HG03060 (cell line): ENCODE results near the gene EXOC3.
A peak's percentile ranks its signal among the peaks of the same experiment; 100 is the strongest.
"Not testable (repeated sequence)": the region's sequence is repeated elsewhere in the genome, so short reads cannot be mapped to it uniquely, and the experiment has no call there.

Source experiments
- ATAC-seq: cut with Tn5 transposase; IDR thresholded peaks from one replicate; pipeline ENCODE4 v1.9.1; 2021; ENCODE audit warnings: low read depth, moderate number of reproducible peaks; ENCODE audit not compliant: unreplicated experiment

The EXOC3 gene

GRCh38 chr5:442335-443238 lies at the start of gene EXOC3:
Gene EXOC3, plus strand, starts transcription at chr5:443176. Its CDS starts 3,030 bp downstream, at chr5:446206.
- ATAC-seq = no peak

DNA sequence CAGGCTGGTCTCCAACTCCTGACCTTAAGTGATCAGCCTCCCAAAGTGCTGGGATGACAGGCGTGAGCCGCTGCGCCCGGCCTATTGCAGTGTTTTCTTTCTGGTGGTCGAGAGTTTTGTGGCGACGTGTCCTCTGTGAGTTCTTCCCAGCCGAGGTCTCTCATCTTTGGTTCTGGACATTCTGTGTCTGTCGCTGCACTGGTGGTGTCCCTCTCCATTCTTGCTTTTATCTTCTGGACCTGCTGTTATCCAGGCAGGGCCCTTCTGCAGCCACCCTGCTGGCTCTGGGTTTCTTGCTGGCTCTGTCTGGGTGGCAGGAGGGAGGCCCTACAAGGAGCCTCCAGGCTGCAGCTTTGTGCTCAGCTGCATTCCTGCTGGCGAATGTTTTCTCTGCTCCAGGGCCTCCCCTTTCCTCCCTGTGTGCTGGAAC lies 49.1 kb upstream of the EXOC3 start:
- ATAC-seq = no peak

DNA sequence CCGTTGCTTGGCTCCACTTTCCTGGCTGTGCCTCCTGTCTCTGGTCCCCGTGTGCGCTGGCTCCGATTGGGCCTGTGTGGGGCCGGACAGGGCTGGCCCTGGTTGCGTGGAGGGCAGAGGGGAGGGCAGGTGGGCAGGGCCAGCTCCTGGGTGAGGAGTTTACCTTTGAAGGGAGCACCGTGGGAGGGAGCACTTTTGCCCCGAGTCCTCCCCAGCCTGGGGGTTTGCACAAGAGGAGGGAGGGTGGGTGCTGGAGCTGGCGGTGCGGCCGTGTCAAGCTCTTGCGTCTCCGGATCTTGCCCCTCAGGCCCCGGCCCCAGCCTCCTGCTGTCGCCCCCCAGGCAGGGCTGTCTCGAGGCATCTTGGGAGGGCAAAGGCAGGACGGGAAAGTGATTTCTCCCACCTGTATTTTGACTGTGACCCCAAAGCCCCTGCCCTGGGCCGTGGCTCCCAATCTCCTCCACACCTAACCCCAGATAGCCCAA lies 48.3 kb upstream of the EXOC3 start:
- ATAC-seq = no peak

DNA sequence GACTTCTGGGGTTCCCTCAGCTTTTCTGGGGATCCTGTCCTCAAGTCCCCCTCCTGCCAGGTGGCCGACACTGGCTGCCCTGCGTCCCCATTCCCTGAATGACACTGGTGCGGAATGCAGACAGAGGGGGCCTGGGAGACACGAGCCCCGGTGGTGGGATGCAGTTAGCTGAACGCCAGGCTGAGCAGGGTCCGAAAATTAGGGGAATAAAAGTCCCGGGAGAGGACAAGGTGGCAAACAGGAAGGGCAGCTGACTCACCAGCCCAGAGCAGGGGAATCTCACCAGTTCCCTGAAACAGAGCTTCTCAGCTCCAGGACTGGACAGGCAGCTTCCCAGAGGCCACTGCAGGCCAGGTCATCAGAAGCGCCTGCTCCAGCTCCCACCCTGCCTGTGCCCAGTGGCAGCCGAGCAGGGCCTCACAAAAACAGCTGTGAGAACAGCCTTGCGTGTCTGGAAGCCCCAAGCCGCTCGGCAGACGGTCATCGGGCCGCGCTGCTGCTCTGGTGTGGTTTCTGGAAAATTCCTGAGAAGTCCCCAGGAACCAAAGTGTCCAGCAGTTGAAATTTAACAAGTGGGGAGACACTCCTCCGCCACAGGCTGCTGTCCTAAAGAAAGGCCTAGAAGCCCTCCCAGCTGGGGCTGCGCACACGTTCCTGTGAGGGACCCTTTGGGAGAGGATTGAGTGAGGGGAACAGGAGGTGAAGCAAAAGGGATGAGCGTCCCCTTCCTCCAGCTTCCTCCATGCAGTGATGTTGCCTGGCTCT lies 47.6 kb upstream of the EXOC3 start:
- ATAC-seq = no peak

DNA sequence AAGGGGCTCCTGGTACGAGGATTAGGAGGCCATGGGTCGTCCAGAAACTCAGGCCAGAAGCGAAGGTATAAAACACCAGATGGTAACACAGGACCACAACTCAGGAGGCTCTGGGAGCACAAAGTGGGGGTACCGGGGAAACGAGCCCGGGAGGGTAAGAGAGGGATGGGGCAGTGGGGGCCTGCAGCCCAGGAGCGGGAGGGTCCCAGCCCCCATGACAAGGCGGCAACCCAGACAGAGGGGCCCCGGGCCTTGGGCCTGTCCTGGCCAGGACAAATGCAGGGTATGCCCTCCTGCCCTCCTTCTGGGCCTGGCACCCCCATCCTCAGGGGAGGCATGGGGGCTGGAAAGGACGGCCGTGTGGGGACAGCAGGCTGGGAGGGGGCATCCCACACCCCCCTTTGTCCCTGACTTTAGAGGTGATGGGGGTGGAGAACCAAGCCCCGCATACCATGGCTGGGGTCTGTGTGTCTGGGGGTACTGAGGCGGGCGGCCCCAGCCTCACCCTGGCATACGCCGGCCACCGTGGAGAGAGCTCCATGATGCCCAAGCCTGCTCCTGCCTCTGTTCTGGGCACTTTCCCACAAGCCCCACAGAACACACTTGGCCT lies 47.0 kb upstream of the EXOC3 start:
- no peak for ATAC-seq

GRCh38 chr5:396531-396961 lies 46.4 kb upstream of the EXOC3 start:
- no peak for ATAC-seq

GRCh38 chr5:398141-398474 lies 44.9 kb upstream of the EXOC3 start:
- ATAC-seq = not testable (repeated sequence)

DNA sequence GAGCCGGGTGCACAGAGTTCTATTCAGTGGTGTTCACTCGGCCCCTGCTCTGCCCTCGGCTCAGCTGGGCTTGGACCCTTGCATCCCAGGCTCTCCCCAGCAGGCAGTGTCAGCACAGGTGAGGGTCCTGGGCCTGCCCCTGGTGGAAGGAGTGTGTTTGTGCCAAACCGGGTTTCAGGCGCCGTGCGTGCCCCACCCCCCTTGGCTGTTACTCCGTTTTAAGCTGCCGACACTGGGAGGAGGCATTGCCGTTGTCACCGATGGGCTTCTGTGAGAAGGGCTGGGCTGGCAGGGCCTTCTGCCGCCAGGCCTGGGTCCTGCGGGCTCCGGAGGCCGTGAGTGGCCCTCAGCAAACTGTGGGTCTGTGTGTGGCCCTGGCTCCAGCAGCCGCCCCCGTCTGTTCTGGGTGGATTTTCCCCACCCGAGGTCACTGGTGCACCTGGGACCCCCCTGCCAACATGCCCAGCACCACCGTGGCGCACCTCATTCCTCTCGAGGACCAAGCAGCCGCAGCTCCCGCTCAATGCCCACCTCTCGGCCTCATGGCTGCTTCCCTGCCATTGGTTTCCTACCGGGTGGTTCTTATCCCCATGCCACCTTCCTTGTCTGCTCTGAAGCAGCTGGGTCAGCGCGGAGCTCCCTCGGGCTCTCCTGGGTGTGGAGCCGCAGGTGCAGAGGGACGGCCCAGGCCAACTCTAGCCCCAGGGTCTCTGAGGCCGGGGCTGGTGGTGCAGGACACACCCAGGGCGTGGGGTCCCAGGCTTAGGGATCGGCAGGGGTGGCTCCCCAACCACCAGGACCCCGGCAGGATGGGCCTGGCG lies 44.3 kb upstream of the EXOC3 start:
- ATAC-seq = no peak

GRCh38 chr5:399296-400281 lies 43.4 kb upstream of the EXOC3 start:
- peak; percentile 59 for ATAC-seq

DNA sequence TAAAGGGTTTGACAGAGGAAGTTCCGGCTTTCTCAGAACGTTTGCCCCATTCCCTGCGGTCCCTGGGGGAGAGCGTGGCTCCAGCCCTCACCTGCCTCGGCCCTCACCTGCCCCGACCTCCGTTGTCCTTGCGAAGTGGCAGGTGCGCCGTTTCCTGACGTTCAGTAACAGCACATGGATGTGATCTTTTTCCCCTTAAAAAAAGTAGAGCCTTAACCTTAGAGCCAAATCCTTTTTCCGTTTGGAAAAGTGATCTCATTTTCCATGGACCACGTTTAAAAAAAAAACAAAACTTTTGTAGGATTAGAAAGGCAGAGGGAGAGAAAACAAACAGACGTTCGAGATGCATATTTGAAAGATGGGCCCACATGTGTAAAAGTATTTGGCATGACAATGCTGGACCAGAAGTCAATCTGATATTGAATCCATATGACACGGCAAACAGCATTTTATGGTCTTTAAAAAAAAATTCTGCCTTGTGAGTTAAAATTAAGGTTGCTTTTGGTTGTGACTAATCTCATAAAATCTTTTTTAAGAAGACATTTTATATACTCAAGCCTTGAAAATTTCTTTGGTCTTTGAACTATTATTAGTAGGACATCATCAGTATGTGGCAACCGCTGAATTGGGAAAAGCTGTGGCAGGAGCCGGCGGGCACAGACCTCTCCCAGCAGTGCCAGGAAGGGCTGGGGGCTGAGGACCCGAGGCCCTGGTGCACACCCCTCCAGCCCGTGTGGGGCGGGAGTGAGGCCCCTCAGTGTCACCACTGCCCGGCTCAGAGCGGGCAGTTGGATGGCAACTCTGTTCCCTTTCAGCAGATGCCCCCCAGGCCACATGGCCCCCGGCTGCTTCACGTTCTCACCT lies 42.5 kb upstream of the EXOC3 start:
- no peak for ATAC-seq

DNA sequence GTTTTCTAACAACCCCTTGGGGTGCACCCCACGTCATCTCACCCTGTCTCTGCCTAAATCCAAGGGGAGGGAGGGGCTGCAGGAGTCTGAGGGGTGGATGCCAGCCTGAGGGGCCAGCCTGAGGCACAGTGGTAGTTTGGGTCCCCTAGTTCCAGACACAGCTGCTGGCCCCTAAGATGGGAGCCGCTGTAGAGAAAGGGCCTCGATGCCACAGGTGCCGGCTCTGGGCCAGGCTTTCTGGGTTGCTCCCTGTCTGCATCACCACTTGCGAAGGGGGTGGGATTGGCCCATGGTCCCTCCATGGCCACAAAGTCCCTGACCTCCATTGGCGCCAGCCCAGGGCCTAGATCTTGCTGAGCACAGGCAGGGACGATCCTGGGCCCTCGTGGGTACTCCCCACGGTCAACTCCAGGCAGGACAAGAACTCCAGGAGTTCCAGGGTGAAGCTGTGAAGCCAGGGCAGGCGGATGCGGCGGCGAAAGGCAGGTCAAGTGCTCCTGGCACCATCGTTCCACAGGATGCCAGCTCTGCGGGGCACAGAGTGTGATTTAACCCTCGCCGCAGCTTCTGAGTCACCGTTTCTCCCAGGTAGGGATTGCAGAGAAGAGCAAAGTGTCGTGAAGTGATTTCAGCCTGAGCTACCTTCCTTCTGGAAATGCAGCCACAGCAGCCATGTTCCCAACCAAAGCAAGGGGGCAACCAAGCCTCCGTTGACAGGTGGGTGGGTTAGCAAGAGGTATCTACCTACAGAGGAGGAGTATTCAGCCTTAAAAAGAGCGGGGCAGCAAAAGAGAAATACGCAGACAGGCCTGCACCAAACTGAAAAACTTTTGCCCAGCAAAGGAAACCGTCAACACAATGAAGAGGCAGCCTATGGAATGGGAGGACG lies 41.6 kb upstream of the EXOC3 start:
- ATAC-seq = no peak

GRCh38 chr5:402219-402614 lies 40.8 kb upstream of the EXOC3 start:
- ATAC-seq = not testable (repeated sequence)

DNA sequence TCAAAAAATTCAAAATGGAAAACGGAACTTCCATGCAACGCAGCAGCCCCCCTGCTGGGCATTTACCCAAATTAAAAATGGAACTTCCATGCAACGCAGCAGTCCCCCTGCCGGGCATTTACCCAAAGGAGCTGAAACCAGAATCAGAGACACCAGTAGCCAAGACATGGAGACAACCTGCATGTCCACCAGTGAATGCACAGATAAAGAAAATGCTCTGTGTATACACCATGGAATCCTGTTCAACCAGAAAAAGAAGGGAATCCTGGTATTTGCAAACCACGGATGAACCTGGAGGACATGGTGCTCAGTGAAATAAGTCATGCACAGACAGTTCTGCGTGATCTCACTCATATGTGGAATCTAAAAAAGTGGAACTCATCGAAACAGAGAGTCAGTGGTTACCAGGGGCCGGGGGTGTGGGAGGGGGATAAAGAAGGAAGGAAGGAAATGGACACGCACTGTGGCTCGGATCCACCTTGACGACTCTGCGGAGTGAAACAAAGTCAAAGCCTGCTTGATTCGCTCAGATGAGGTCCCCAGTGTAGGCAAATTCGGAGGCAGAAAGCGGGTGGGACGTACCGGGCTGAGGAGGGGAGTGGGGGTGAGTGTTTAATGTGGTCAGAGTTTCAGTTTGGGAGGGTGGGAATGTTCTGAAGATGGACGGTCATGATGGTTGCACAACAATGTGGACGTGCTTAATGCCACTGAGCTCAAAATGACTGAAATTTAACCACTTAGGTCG lies 40.2 kb upstream of the EXOC3 start:
- ATAC-seq = no peak

GRCh38 chr5:403995-404394 lies 39.0 kb upstream of the EXOC3 start:
- ATAC-seq = no peak

DNA sequence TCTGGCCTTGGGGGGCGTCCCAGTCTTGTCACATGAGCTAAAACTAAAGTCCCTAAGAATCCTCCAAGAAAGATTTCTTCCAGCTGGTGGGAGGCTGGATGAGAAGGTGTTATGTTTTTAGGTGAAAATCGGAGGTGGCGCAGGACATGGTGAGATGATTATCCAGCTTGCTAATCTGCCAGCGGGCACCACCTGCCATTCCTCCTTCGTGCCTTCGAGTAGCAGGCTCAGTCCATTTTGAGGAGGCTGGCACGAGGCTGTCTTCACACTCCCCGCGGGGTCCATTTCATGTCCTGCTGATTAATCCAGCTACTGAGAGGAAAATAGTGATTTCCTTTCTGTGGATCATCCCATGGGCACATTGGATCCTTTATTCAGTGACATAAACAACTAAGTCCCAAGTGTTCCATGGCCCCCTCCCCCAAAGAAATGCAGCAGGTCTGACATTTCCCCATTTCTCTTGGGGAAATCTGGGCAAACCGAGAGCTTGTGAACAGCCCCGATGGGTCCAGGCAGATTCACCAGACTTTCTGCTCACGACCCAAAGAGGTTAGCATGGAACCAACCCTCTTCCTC lies 38.2 kb upstream of the EXOC3 start:
- no peak for ATAC-seq

DNA sequence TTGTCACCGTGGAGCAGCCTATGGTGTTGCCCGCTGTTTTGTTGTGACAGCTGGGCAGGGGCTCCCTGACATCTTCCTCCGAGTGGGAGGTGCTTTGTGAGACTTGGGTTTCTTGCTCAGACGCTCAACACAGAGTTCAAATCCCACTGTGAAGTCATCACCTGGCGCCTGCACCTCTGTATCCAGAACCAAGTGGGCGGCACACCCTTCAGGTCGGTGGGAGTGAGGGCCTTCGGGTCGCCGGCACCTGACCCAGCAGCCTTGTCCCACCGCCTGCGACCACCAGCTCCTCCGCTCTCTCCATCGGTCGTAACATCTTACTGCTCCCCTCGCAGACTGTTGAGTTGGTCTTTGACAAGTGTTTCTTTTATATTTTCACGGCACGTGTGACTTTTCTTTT lies 37.6 kb upstream of the EXOC3 start:
- ATAC-seq = no peak
